Measurements from ENCODE around the gene HMGCL. TPM values are rescaled to one million over a fixed set of nuclear protein-coding genes. Genes with fewer than 3 reads are reported as not detected.

HMGCL gene
- total RNA-seq, 2 experiments from 2014 or later: 8.9 to 9.6 TPM

- intact Hi-C loops (cut with DNase I, micrococcal nuclease): loop anchor here in 1 of 2 experiments (10.0 kb wide), 1 partner anchor 1452 kb away; the partner anchor contains the start of gene RSRP1
- peaks cover 35% of the 10 kb centered on the region for H3K36me3 ChIP-seq (ENCODE audit: insufficient read depth, low read length)
- Mint-ChIP-seq H3K27me3 (no peaks in the 10 kb centered on the region), H3K36me3 (ENCODE audit: low read depth) (peaks cover 42% of the 10 kb centered on the region), H3K4me3 (peak overlapping the region; percentile 99), H3K27ac (peak overlapping the region; percentile 95), H3K9me3 (no peaks in the 10 kb centered on the region), H3K4me1 (ENCODE audit: low read depth) (peaks cover 28% of the 10 kb centered on the region)
- TF ChIP-seq, protein P1, sequence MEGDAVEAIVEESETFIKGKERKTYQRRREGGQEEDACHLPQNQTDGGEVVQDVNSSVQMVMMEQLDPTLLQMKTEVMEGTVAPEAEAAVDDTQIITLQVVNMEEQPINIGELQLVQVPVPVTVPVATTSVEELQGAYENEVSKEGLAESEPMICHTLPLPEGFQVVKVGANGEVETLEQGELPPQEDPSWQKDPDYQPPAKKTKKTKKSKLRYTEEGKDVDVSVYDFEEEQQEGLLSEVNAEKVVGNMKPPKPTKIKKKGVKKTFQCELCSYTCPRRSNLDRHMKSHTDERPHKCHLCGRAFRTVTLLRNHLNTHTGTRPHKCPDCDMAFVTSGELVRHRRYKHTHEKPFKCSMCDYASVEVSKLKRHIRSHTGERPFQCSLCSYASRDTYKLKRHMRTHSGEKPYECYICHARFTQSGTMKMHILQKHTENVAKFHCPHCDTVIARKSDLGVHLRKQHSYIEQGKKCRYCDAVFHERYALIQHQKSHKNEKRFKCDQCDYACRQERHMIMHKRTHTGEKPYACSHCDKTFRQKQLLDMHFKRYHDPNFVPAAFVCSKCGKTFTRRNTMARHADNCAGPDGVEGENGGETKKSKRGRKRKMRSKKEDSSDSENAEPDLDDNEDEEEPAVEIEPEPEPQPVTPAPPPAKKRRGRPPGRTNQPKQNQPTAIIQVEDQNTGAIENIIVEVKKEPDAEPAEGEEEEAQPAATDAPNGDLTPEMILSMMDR (IDR thresholded peaks at IDR 0.05): no peak
- H3K4me3 ChIP-seq (ENCODE audit: low read length): peak overlapping the region; percentile 81
- H3K9me3 ChIP-seq (ENCODE audit: control insufficient read depth in 1 of 2, insufficient read depth in 1 of 2, low read length in 2 of 2): no peaks in the 10 kb centered on the region
- peak overlapping the region in 1 of 2 donors; percentile 34 for H3K27ac ChIP-seq (ENCODE audit: low read depth in 1 of 2, low read length in 2 of 2)
- CTCF ChIA-PET: interaction anchor here (1.0 to 1.9 kb wide), 3 partner anchors 18 to 47 kb away, joined by 3 to 6 read pairs (median 4); no protein-coding TSS in a partner anchor
- POLR2A ChIA-PET: interaction anchor here (0.9 to 3.1 kb wide), 6 partner anchors 9 to 49 kb away, joined by 3 to 40 read pairs (median 7); partner anchors contain the start of genes ELOA, GALE, HMGCL and PITHD1
- peak in 2 of 14 experiments; percentile 32 to 38 for DNase-seq
- no peaks in the 10 kb centered on the region for H3K27me3 ChIP-seq (ENCODE audit: control insufficient read depth in 1 of 2, insufficient read depth in 2 of 2, low read length in 2 of 2)
- ATAC-seq (ENCODE audit: poor library complexity): no peak
- H3K4me1 ChIP-seq (ENCODE audit: insufficient read depth, low read length): peaks cover 32% of the 10 kb centered on the region
Measured at GRCh38 chr1:23792151-23792945, 32.9 kb downstream of the HMGCL start.

DNA sequence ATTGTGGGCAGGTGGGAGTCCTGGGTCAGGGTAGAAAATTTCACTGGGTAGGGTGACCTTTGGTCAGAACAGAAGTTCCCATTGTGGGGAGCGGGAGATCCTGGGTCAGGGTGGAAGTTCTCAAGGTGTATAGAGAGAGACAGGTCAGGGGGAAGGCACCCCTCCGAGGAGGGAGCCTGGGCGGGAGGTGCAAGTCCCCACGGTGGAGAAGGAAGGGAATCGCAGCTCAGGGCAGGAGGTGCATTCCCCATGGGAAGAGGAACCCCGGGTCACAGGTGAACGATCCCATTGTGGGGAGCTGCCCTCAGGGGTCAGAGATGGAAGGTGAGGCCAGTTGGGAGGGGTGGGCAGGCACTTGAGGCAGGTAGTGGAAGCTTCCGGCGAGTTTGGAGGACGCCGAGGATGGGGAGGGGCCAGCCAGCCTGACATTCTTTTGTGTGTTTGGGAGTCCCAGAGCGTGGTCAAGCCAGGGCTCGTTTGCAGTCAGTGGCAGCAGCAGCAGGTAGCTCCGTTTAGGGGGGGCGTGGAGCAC, 33.6 kb downstream of the HMGCL start:
- peaks cover 28% of the 10 kb centered on the region for H3K4me1 Mint-ChIP-seq (ENCODE audit: low read depth)
- ChIA-PET POLR2A (interaction anchor here (0.9 to 3.1 kb wide), 10 partner anchors 9 to 169 kb away, joined by 3 to 40 read pairs (median 3); partner anchors contain the start of genes ELOA, GALE, HMGCL and PITHD1), CTCF (interaction anchor here (1.0 to 3.6 kb wide), 3 partner anchors 18 to 34 kb away, joined by 5 to 17 read pairs (median 6); no protein-coding TSS in a partner anchor)
- H3K4me3 ChIP-seq (ENCODE audit: low read length): peak overlapping the region; percentile 81
- H3K27ac ChIP-seq (ENCODE audit: low read depth in 1 of 2, low read length in 2 of 2): peak overlapping the region; percentile 77 to 85
- H3K36me3 Mint-ChIP-seq (ENCODE audit: low read depth): peaks cover 42% of the 10 kb centered on the region
- intact Hi-C loops (cut with DNase I, micrococcal nuclease): loop anchor here (1.0 to 10.0 kb wide), 3 partner anchors 9 to 1453 kb away; partner anchors contain the start of genes GALE (in 1 of the 2), PITHD1 (in 1 of the 2) and RSRP1 (in 1 of the 2)
- no peaks in the 10 kb centered on the region for H3K9me3 Mint-ChIP-seq
- no peaks in the 10 kb centered on the region for H3K27me3 ChIP-seq (ENCODE audit: control insufficient read depth in 1 of 2, insufficient read depth in 2 of 2, low read length in 2 of 2)
- peak overlapping the region; percentile 99 for H3K4me3 Mint-ChIP-seq
- H3K4me1 ChIP-seq (ENCODE audit: insufficient read depth, low read length): peaks cover 32% of the 10 kb centered on the region
- peak in 4 of 14 experiments; percentile 30 to 53 (median 44) for DNase-seq
- ATAC-seq (ENCODE audit: poor library complexity): peak; percentile 35
- no peaks in the 10 kb centered on the region for H3K27me3 Mint-ChIP-seq
- no peaks in the 10 kb centered on the region for H3K9me3 ChIP-seq (ENCODE audit: control insufficient read depth in 1 of 2, insufficient read depth in 1 of 2, low read length in 2 of 2)
- peaks cover 40% of the 10 kb centered on the region for H3K36me3 ChIP-seq (ENCODE audit: insufficient read depth, low read length)
- TF ChIP-seq, protein P1 (IDR thresholded peaks at IDR 0.05): no peak
- H3K27ac Mint-ChIP-seq: peak overlapping the region; percentile 95

All from CD4-positive, alpha-beta T cell (primary cell).